GM19023 (cell line): Measurements from ENCODE around the gene NAT9.

Source experiments
- ATAC-seq: cut with Tn5 transposase; IDR thresholded peaks from one replicate; pipeline ENCODE4 v1.9.1; 2021; ENCODE audit warnings: mild to moderate bottlenecking, moderate library complexity; ENCODE audit not compliant: unreplicated experiment

NAT9 gene

GRCh38 chr17:74780443-74781238 lies 4.5 kb upstream of the NAT9 start:
- ATAC-seq = no peak

- ATAC-seq = no peak
These were observed 3.8 kb upstream of the NAT9 start for GRCh38 chr17:74779948-74780400.

GRCh38 chr17:74779501-74779900 lies 3.4 kb upstream of the NAT9 start:
- no peak for ATAC-seq

GRCh38 chr17:74778960-74779359 lies 2.8 kb upstream of the NAT9 start:
- ATAC-seq = no peak

- ATAC-seq = no peak
These were observed 1.9 kb upstream of the NAT9 start for GRCh38 chr17:74777901-74778515.

GRCh38 chr17:74776990-74777389 lies 845 bp upstream of the NAT9 start:
- ATAC-seq = no peak

- no peak for ATAC-seq
These were observed 619 bp downstream of the NAT9 start for GRCh38 chr17:74775409-74776043.

- no peak for ATAC-seq
These were observed 2.3 kb downstream of the NAT9 start for GRCh38 chr17:74773871-74774286.

- ATAC-seq = no peak
These were observed 2.7 kb downstream of the NAT9 start for GRCh38 chr17:74773414-74773813.

- no peak for ATAC-seq
These were observed 4.1 kb downstream of the NAT9 start for GRCh38 chr17:74772053-74772452.

- no peak for ATAC-seq
These were observed 4.7 kb downstream of the NAT9 start for GRCh38 chr17:74771319-74771914.

GRCh38 chr17:74770498-74771318 lies 5.4 kb downstream of the NAT9 start:
- no peak for ATAC-seq

GRCh38 chr17:74769856-74770497 lies 6.2 kb downstream of the NAT9 start:
- no peak for ATAC-seq

GRCh38 chr17:74769266-74769855 lies 6.8 kb downstream of the NAT9 start:
- ATAC-seq = no peak

GRCh38 chr17:74768763-74769114 lies 7.4 kb downstream of the NAT9 start:
- no peak for ATAC-seq

GRCh38 chr17:74768069-74768762 lies 7.9 kb downstream of the NAT9 start:
- ATAC-seq = no peak

GRCh38 chr17:74767111-74767516 lies 9.0 kb downstream of the NAT9 start:
- ATAC-seq = no peak

GRCh38 chr17:74766413-74766812 lies 9.7 kb downstream of the NAT9 start:
- ATAC-seq = no peak

GRCh38 chr17:74764751-74765286 lies 11.3 kb downstream of the NAT9 start:
- ATAC-seq = no peak
